HepG2 (cell line): ENCODE results near the gene DOCK2. TPM values are rescaled to one million over a fixed set of nuclear protein-coding genes. Genes with fewer than 3 reads are reported as not detected.

Experiments
- ATAC-seq: fragments of 200-7000 bp; cut with Tn5 transposase; 3 replicates; pipeline ENCODE4 v1.9.1; 2020; ENCODE audit warnings: mild to moderate bottlenecking, moderate library complexity
- BruUV-seq: library from RNA; stranded (reverse); fragments of 400-500 nt; replicated peaks from 2 replicates; lab custom pipeline; 2021; lab: Mats Ljungman, UMichigan
- CTCF ChIA-PET: fragments of 300-600 bp; formaldehyde crosslinking; extraction: SDS; loops from one replicate; lab custom pipeline; 2021; ENCODE audit warnings: low total read pairs, inconsistent platforms, low intra/inter-chr PET ratio; lab: Yijun Ruan, JAX
- POLR2A ChIA-PET: fragments of 350-600 bp; sonication (Branson Sonifier 250); formaldehyde crosslinking; loops from one replicate; lab custom pipeline; 2020; ENCODE audit warnings: antibody characterized with exemption, inconsistent platforms; lab: Yijun Ruan, JAX
- DNase-seq: peaks from one replicate; pipeline ENCODE4 v3.0.0-alpha.2; 2015; ENCODE audit warnings: low spot score
- FAIRE-seq: peaks from 3 replicates; lab custom pipeline; 2011; peaks lifted over from hg19 to GRCh38; lab: Jason Lieb, UNC
- H2AFZ ChIP-seq: one replicate; pipeline ENCODE4 v1.6.1; 2011; ENCODE audit warnings: low read length, inconsistent platforms
- H3K27ac ChIP-seq: fragments of 300-600 bp; 3 replicates; pipeline ENCODE4 v1.8.0; 2011; ENCODE audit warnings: mixed run types, mild to moderate bottlenecking, mixed read lengths, low read length, inconsistent platforms; ENCODE audit not compliant: insufficient read depth; ENCODE audit errors: extremely low read length
- H3K27me3 ChIP-seq, 2 experiments: fragments of 200-600 bp in 1 of 2; 2 replicates in 1 of 2; 3 replicates in 1 of 2; pipeline versions ENCODE4 v1.6.0 to v1.8.0; 2011; ENCODE audit warnings: low read length in 2 of 2, mild to moderate bottlenecking in 2 of 2, moderate library complexity in 2 of 2, inconsistent platforms in 1 of 2; ENCODE audit not compliant: insufficient read depth in 2 of 2, control insufficient read depth in 1 of 2
- H3K36me3 ChIP-seq, 2 experiments: fragments of 200-600 bp in 1 of 2; replicated peaks in 1 of 2; 2 replicates in 1 of 2; 3 replicates in 1 of 2; pipeline versions ENCODE4 v1.5.1 to v1.8.0; 2011; ENCODE audit warnings: low read length in 2 of 2, inconsistent platforms in 1 of 2; ENCODE audit not compliant: insufficient read depth in 2 of 2, control insufficient read depth in 1 of 2
- H3K4me1 ChIP-seq: 2 replicates; pipeline ENCODE4 v1.5.1; 2012; ENCODE audit warnings: low read length, inconsistent platforms; ENCODE audit not compliant: insufficient read depth
- H3K4me2 ChIP-seq: 2 replicates; pipeline ENCODE4 v1.6.0; 2011; ENCODE audit warnings: low read depth, low read length, inconsistent platforms
- H3K4me3 ChIP-seq, 3 experiments: fragments of 200-600 bp in 1 of 3; sonication (generic), shearing (Covaris generic) in 1 of 3; replicated peaks in 1 of 3; 2 replicates each; pipeline ENCODE4 v1.5.1; 2011 to 2016; ENCODE audit warnings: low read length in 3 of 3, inconsistent platforms in 2 of 3, low read depth in 2 of 3, mild to moderate bottlenecking in 2 of 3, control low read depth in 1 of 3, mixed read lengths in 1 of 3; ENCODE audit not compliant: insufficient read depth in 1 of 3
- H3K79me2 ChIP-seq: one replicate; pipeline ENCODE4 v1.6.1; 2011; ENCODE audit warnings: low read length, inconsistent platforms; ENCODE audit not compliant: insufficient read depth
- H3K9ac ChIP-seq: 2 replicates; pipeline ENCODE4 v1.6.0; 2011; ENCODE audit warnings: mild to moderate bottlenecking, low read depth, low read length, inconsistent platforms; ENCODE audit not compliant: insufficient read depth
- H3K9me3 ChIP-seq: 2 replicates; pipeline ENCODE4 v1.5.1; 2012; ENCODE audit warnings: mild to moderate bottlenecking, low read length
- H4K20me1 ChIP-seq: 2 replicates; pipeline ENCODE4 v1.6.0; 2011; ENCODE audit warnings: inconsistent platforms, mild to moderate bottlenecking, low read length, moderate library complexity; ENCODE audit not compliant: insufficient read depth
- ARID4A ChIP-seq: sonication (generic); formaldehyde crosslinking; IDR thresholded peaks from 2 replicates; pipeline ENCODE4 v1.5.0; 2020; ENCODE audit warnings: mild to moderate bottlenecking, missing genetic modification reagents, borderline replicate concordance
- ETS1 ChIP-seq: sonication (generic); formaldehyde crosslinking; IDR thresholded peaks from 2 replicates; pipeline ENCODE4 v1.4.0; 2020; ENCODE audit warnings: missing genetic modification reagents
- GABPA ChIP-seq, 2 experiments: IDR thresholded peaks; 2 replicates each; pipeline ENCODE4 v1.6.1; 2011 to 2016; ENCODE audit warnings: low read depth in 2 of 2, low read length in 1 of 2, missing biosample characterization in 1 of 2, missing genetic modification characterization in 1 of 2
- KDM6A ChIP-seq: IDR thresholded peaks from 2 replicates; pipeline ENCODE4 v1.6.1; 2016; ENCODE audit warnings: low read depth
- SP5 ChIP-seq: IDR thresholded peaks from 2 replicates; pipeline ENCODE4 v1.6.1; 2016; ENCODE audit warnings: low read depth, borderline replicate concordance
- STAT5B ChIP-seq: sonication (generic); formaldehyde crosslinking; IDR thresholded peaks from 2 replicates; pipeline ENCODE4 v1.4.0; 2020; ENCODE audit warnings: missing genetic modification reagents
- U2AF2 ChIP-seq: fragments of 200-400 bp; formaldehyde crosslinking; IDR thresholded peaks from 2 replicates; pipeline ENCODE4 v1.6.1; 2017; ENCODE audit warnings: low read depth, mild to moderate bottlenecking, low read length
- ZBTB1 ChIP-seq: sonication (generic); formaldehyde crosslinking; IDR thresholded peaks from 2 replicates; pipeline ENCODE4 v1.4.0; 2020; ENCODE audit warnings: missing genetic modification reagents, borderline replicate concordance
- ZNF30 ChIP-seq: sonication (generic); formaldehyde crosslinking; IDR thresholded peaks from 2 replicates; pipeline ENCODE4 v1.5.0; 2020; ENCODE audit warnings: mild to moderate bottlenecking, missing genetic modification reagents
- ZNF790 ChIP-seq: sonication (generic); formaldehyde crosslinking; IDR thresholded peaks from 2 replicates; pipeline ENCODE4 v1.8.0; 2022; ENCODE audit warnings: missing genetic modification reagents, mild to moderate bottlenecking, borderline replicate concordance
- WGBS: methylation state at CpG from one replicate; pipeline ENCODE4 v1.1.6; 2017; ENCODE audit warnings: low lambda C conversion rate; 5-methylcytosine and 5-hydroxymethylcytosine counted together
- in situ Hi-C: cut with HindIII; loops from 2 replicates; pipeline ENCODE4 v1.10.0; 2017; ENCODE audit warnings: low pct_unique_long_range_greater_than_20kb; ENCODE audit not compliant: extremely low pct_ligation_motif_present
- intact Hi-C: fragments of 100-400 bp; cut with micrococcal nuclease; formaldehyde crosslinking; loops from one replicate; pipeline ENCODE4 v1.10.0; 2022; ENCODE audit not compliant: unreplicated experiment
- polyA plus RNA-seq, 8 experiments: library from polyadenylated mRNA; depleted of rRNA in 3 of 8; stranded (reverse) in 7 of 8; unstranded in 1 of 8; fragments of >200 nt; fragmentation: Illumina TruSeq in 4 of 8; extraction: Trizol in 4 of 8; gene quantifications; 2 replicates each; pipeline versions ENCODE4 v1.2.1 to v1.2.3, GENCODE V29; 2011 to 2016; ENCODE audit warnings: low read depth in 4 of 8, missing spikeins in 1 of 8, mixed read lengths in 1 of 8; ENCODE audit not compliant: insufficient read depth in 1 of 8
- total RNA-seq, 5 experiments: library from RNA; depleted of rRNA; stranded (reverse); fragments of >200 nt; fragmentation: Illumina TruSeq; extraction: Trizol; gene quantifications; 2 replicates each; pipeline ENCODE4 v1.2.3, GENCODE V29; 2016; ENCODE audit warnings: low read depth in 1 of 5

The DOCK2 gene
- total and polyA plus RNA-seq, 2 of the 13 experiments (the other 11 are each of a cell fraction or from before 2014, with no cell fraction given) = not detected

- H3K4me2 ChIP-seq = no peak overlapping the region
- CTCF ChIA-PET = no interaction called here
- POLR2A ChIA-PET = no interaction called here
- no peaks in the 10 kb centered on the region for H3K79me2 ChIP-seq
- FAIRE-seq = no peak
- no peak overlapping the region for H3K27ac ChIP-seq
- no peaks in the 10 kb centered on the region for H3K27me3 ChIP-seq
- no peak for ATAC-seq
- WGBS = 30% methylated on average over 3 of the region's 3 CpGs
- H3K36me3 ChIP-seq = no peaks in the 10 kb centered on the region
- intact Hi-C loops = no loop called here
- BruUV-seq = no TSS peak
- in situ Hi-C loops = no loop called here
- no peak overlapping the region for H3K9ac ChIP-seq
- no peaks in the 10 kb centered on the region for H3K4me1 ChIP-seq
- H4K20me1 ChIP-seq = no peaks in the 10 kb centered on the region
- H3K9me3 ChIP-seq = no peaks in the 10 kb centered on the region
- H3K4me3 ChIP-seq = no peak overlapping the region
- TF ChIP-seq ZNF790 (no peak), GABPA (IDR thresholded peaks at IDR 0.05; ENCODE audit: low read depth, low read length) (no peak), GABPA (CRISPR knock-in tag; IDR thresholded peaks at IDR 0.05; ENCODE audit: low read depth) (no peak), U2AF2 (no peak), KDM6A (CRISPR knock-in tag) (no peak), ZBTB1 (CRISPR knock-in tag) (no peak), STAT5B (CRISPR knock-in tag) (no peak), ETS1 (CRISPR knock-in tag) (no peak), ZNF30 (CRISPR knock-in tag) (no peak), SP5 (CRISPR knock-in tag) (no peak), ARID4A (CRISPR knock-in tag) (no peak)
- TF ChIP-seq, all 625 proteins: peak for 0
- no peak overlapping the region for H2AFZ ChIP-seq
- DNase-seq = no peak
Measured at GRCh38 chr5:169869066-169869465, 232.0 kb downstream of the DOCK2 start.
